ENCODE data around the gene NSMCE1.

DNA sequence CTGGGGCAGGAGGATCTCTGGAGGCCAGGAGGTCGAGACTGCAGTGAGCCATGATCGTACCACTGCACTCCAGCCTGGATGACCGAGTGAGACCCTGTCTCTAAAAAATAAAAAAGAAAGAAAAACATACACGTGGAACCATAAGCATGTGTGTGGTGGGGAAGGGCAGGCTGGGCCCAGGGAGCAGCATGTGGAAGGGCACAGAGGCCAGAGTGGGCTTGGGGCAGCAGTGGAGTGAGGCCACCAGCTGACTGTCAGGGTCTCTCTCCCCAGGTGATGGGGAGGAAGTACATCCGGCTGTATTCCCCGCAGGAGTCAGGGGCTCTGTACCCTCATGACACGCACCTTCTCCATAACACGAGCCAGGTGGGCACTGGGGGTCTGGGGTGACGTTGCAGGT lies 48.5 kb downstream of the NSMCE1 start:
- TF ChIP-seq, protein P1, sequence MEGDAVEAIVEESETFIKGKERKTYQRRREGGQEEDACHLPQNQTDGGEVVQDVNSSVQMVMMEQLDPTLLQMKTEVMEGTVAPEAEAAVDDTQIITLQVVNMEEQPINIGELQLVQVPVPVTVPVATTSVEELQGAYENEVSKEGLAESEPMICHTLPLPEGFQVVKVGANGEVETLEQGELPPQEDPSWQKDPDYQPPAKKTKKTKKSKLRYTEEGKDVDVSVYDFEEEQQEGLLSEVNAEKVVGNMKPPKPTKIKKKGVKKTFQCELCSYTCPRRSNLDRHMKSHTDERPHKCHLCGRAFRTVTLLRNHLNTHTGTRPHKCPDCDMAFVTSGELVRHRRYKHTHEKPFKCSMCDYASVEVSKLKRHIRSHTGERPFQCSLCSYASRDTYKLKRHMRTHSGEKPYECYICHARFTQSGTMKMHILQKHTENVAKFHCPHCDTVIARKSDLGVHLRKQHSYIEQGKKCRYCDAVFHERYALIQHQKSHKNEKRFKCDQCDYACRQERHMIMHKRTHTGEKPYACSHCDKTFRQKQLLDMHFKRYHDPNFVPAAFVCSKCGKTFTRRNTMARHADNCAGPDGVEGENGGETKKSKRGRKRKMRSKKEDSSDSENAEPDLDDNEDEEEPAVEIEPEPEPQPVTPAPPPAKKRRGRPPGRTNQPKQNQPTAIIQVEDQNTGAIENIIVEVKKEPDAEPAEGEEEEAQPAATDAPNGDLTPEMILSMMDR (conservative IDR thresholded peaks at IDR 0.05; ENCODE audit: low read depth, low read length) = no peak
- no peak for TF ChIP-seq EZH2 (IDR thresholded peaks at IDR 0.05; ENCODE audit: borderline replicate concordance, low read depth, low read length, poor library complexity, severe bottlenecking)

All from A673 (cell line).